IMR-90 (cell line): ENCODE results near the gene HECTD2. TPM values are rescaled to one million over a fixed set of nuclear protein-coding genes. Genes with fewer than 3 reads are reported as not detected.

Experiments
- ATAC-seq: fragments of 200-7000 bp; cut with Tn5 transposase; 2 replicates; pipeline ENCODE4 v1.9.1; 2020; ENCODE audit warnings: low read depth, mild to moderate bottlenecking, moderate library complexity
- BruUV-seq: library from RNA; stranded (reverse); fragments of 400-500 nt; replicated peaks from 2 replicates; lab custom pipeline; 2021; lab: Mats Ljungman, UMichigan
- CTCF ChIA-PET: fragments of 300-600 bp; formaldehyde crosslinking; extraction: SDS; loops from one replicate; lab custom pipeline; 2021; ENCODE audit warnings: antibody characterized with exemption; lab: Yijun Ruan, JAX
- POLR2A ChIA-PET: fragments of 300-600 bp; sonication (Branson Sonifier 250); formaldehyde crosslinking; loops from one replicate; lab custom pipeline; 2022; ENCODE audit warnings: antibody characterized with exemption; ENCODE audit not compliant: unreplicated experiment; lab: Charles Lee
- DNase-seq: peaks from one replicate; pipeline ENCODE4 v3.0.0; 2013
- H2AFZ ChIP-seq: replicated peaks from 2 replicates; pipeline ENCODE3; 2013; ENCODE audit warnings: low read length, mild to moderate bottlenecking; ENCODE audit not compliant: poor library complexity
- H2AK5ac ChIP-seq: 2 replicates; pipeline ENCODE4 v1.6.1; 2013; ENCODE audit warnings: low read depth, low read length, inconsistent platforms
- H2AK9ac ChIP-seq: replicated peaks from 2 replicates; pipeline ENCODE3; 2013; ENCODE audit warnings: mild to moderate bottlenecking, low read depth, low read length, moderate library complexity; ENCODE audit not compliant: poor library complexity
- H2BK120ac ChIP-seq: 2 replicates; pipeline ENCODE4 v1.6.1; 2013; ENCODE audit warnings: low read depth, low read length, inconsistent platforms
- H2BK15ac ChIP-seq: 3 replicates; pipeline ENCODE4 v1.6.1; 2013; ENCODE audit warnings: low read depth, low read length, inconsistent platforms
- H2BK20ac ChIP-seq: 2 replicates; pipeline ENCODE4 v1.6.1; 2013; ENCODE audit warnings: low read depth, mild to moderate bottlenecking, inconsistent platforms, low read length, moderate library complexity
- H2BK5ac ChIP-seq: 2 replicates; pipeline ENCODE4 v1.6.1; 2013; ENCODE audit warnings: mild to moderate bottlenecking, low read depth, low read length, inconsistent platforms; ENCODE audit not compliant: poor library complexity, severe bottlenecking
- H3K14ac ChIP-seq: replicated peaks from 2 replicates; pipeline ENCODE4 v1.6.1; 2013; ENCODE audit warnings: low read depth, low read length, inconsistent platforms
- H3K18ac ChIP-seq: 2 replicates; pipeline ENCODE4 v1.6.1; 2013; ENCODE audit warnings: low read depth, low read length, control low read depth
- H3K23ac ChIP-seq: 2 replicates; pipeline ENCODE4 v1.6.1; 2013; ENCODE audit warnings: low read depth, low read length, inconsistent platforms
- H3K27ac ChIP-seq: 2 replicates; pipeline ENCODE4 v1.5.1; 2013; ENCODE audit warnings: mild to moderate bottlenecking, control low read depth, low read length; ENCODE audit not compliant: insufficient read depth
- H3K27me3 ChIP-seq: 2 replicates; pipeline ENCODE4 v1.6.1; 2013; ENCODE audit warnings: low read length; ENCODE audit not compliant: control insufficient read depth, insufficient read depth
- H3K36me3 ChIP-seq: 2 replicates; pipeline ENCODE4 v1.6.1; 2013; ENCODE audit warnings: low read length, mixed read lengths; ENCODE audit not compliant: control insufficient read depth, insufficient read depth
- H3K4ac ChIP-seq: 2 replicates; pipeline ENCODE4 v1.6.1; 2013; ENCODE audit warnings: low read depth, low read length, inconsistent platforms
- H3K4me1 ChIP-seq: 2 replicates; pipeline ENCODE4 v1.6.1; 2013; ENCODE audit warnings: low read length, mixed read lengths; ENCODE audit not compliant: control insufficient read depth, insufficient read depth
- H3K4me2 ChIP-seq: 2 replicates; pipeline ENCODE4 v1.6.1; 2013; ENCODE audit warnings: low read depth, mild to moderate bottlenecking, control low read depth, low read length, moderate library complexity
- H3K4me3 ChIP-seq: 2 replicates; pipeline ENCODE4 v1.5.1; 2013; ENCODE audit warnings: low read depth, mild to moderate bottlenecking, control low read depth, low read length, moderate library complexity; ENCODE audit not compliant: insufficient read depth
- H3K56ac ChIP-seq: 2 replicates; pipeline ENCODE4 v1.6.1; 2013; ENCODE audit warnings: low read length, inconsistent platforms; ENCODE audit not compliant: insufficient read depth; ENCODE audit errors: extremely low read depth
- H3K79me1 ChIP-seq, 2 experiments: 2 replicates each; pipeline ENCODE4 v1.6.1; 2013; ENCODE audit warnings: low read length in 2 of 2, inconsistent platforms in 1 of 2, low read depth in 1 of 2
- H3K9ac ChIP-seq: 2 replicates; pipeline ENCODE4 v1.6.1; 2013; ENCODE audit warnings: low read depth, low read length, control low read depth
- H3K9me1 ChIP-seq: 2 replicates; pipeline ENCODE4 v1.6.1; 2013; ENCODE audit warnings: low read length, inconsistent platforms; ENCODE audit not compliant: insufficient read depth
- H3K9me3 ChIP-seq: 2 replicates; pipeline ENCODE4 v1.6.1; 2013; ENCODE audit warnings: low read length; ENCODE audit not compliant: control insufficient read depth, insufficient read depth
- H4K20me1 ChIP-seq: 2 replicates; pipeline ENCODE4 v1.6.1; 2013; ENCODE audit warnings: low read length, inconsistent platforms; ENCODE audit not compliant: insufficient read depth
- H4K5ac ChIP-seq: 2 replicates; pipeline ENCODE4 v1.6.1; 2013; ENCODE audit warnings: mild to moderate bottlenecking, low read depth, low read length, control low read depth
- H4K8ac ChIP-seq, 2 experiments: 2 replicates each; pipeline ENCODE4 v1.6.1; 2013; ENCODE audit warnings: low read depth in 2 of 2, low read length in 2 of 2, control low read depth in 1 of 2, inconsistent platforms in 1 of 2
- H4K91ac ChIP-seq: 2 replicates; pipeline ENCODE4 v1.6.1; 2013; ENCODE audit warnings: low read depth, low read length, inconsistent platforms; ENCODE audit not compliant: insufficient read depth
- BHLHE40 ChIP-seq: fragments of 150-350 bp; IDR thresholded peaks from 2 replicates; pipeline ENCODE4 v1.6.1; 2016; ENCODE audit warnings: mild to moderate bottlenecking, low read depth, low read length
- CEBPB ChIP-seq: IDR thresholded peaks from 2 replicates; pipeline ENCODE4 v1.6.1; 2012; ENCODE audit warnings: low read depth, low read length, improper control_type of control experiment
- FOS ChIP-seq: fragments of 150-350 bp; IDR thresholded peaks from 2 replicates; pipeline ENCODE4 v1.6.1; 2016; ENCODE audit warnings: low read depth, low read length
- MAFK ChIP-seq: IDR thresholded peaks from 2 replicates; pipeline ENCODE4 v1.6.1; 2012; ENCODE audit warnings: low read depth, low read length, improper control_type of control experiment
- MAZ ChIP-seq: IDR thresholded peaks from 2 replicates; pipeline ENCODE4 v1.6.1; 2012; ENCODE audit warnings: low read depth, mild to moderate bottlenecking, low read length, improper control_type of control experiment, moderate library complexity, borderline replicate concordance
- NFE2L2 ChIP-seq: fragments of 150-350 bp; IDR thresholded peaks from 2 replicates; pipeline ENCODE4 v1.6.1; 2016; ENCODE audit warnings: low read depth, mild to moderate bottlenecking, low read length
- POLR2A ChIP-seq: IDR thresholded peaks from 2 replicates; pipeline ENCODE4 v1.6.1; 2012; ENCODE audit warnings: mild to moderate bottlenecking, low read depth, low read length
- RAD21 ChIP-seq: IDR thresholded peaks from 2 replicates; pipeline ENCODE4 v1.6.1; 2012; ENCODE audit warnings: low read length, improper control_type of control experiment
- RCOR1 ChIP-seq: IDR thresholded peaks from 2 replicates; pipeline ENCODE4 v1.6.1; 2012; ENCODE audit warnings: mild to moderate bottlenecking, low read length, improper control_type of control experiment; ENCODE audit not compliant: insufficient replicate concordance
- RFX5 ChIP-seq: IDR thresholded peaks from 2 replicates; pipeline ENCODE4 v1.8.0; 2012; ENCODE audit warnings: low read depth, mild to moderate bottlenecking, low read length, moderate library complexity
- WGBS, 2 experiments: methylation state at CpG; one replicate each; pipeline versions ENCODE4 v1.1.5 to v1.1.7; 2013; ENCODE audit warnings: missing lambda C conversion rate in 2 of 2; ENCODE audit not compliant: insufficient read length in 1 of 2; ENCODE audit errors: extremely low coverage in 2 of 2; 5-methylcytosine and 5-hydroxymethylcytosine counted together
- dilution Hi-C: fragments of 300-500 bp; cut with HindIII; formaldehyde crosslinking; loops from one replicate; pipeline ENCODE4 v1.14.3; 2018; ENCODE audit warnings: low sequenced_read_pairs; ENCODE audit not compliant: unreplicated experiment
- in situ Hi-C: fragments of 300-500 bp; cut with MboI; formaldehyde crosslinking; loops from 3 replicates; pipeline ENCODE4 v1.14.3; 2019; ENCODE audit warnings: low sequenced_read_pairs, inconsistent platforms, mixed read lengths
- intact Hi-C: fragments of 100-400 bp; cut with micrococcal nuclease; formaldehyde crosslinking; loops from 2 replicates; pipeline ENCODE4 v1.10.0; 2022
- polyA plus RNA-seq, 3 experiments: library from polyadenylated mRNA; depleted of rRNA; stranded (reverse); fragments of >200 nt; gene quantifications; 2 replicates each; pipeline ENCODE4 v1.2.3, GENCODE V29; 2012; ENCODE audit warnings: low replicate concordance in 1 of 3
- total RNA-seq: library from RNA; depleted of rRNA; stranded (reverse); fragments of >200 nt; gene quantifications from 2 replicates; pipeline ENCODE4 v1.2.3, GENCODE V29; 2012
- TF ChIP-seq, protein P1 (sequence below): fragments of 150-350 bp; IDR thresholded peaks from 2 replicates; pipeline ENCODE4 v1.6.1; 2016; ENCODE audit warnings: low read depth, mild to moderate bottlenecking, low read length, moderate library complexity, borderline replicate concordance
- TF ChIP-seq, protein P2 (sequence below): fragments of 150-350 bp; IDR thresholded peaks from 2 replicates; pipeline ENCODE4 v1.6.1; 2017; ENCODE audit warnings: mild to moderate bottlenecking, antibody characterized with exemption, low read length, low read depth

HECTD2 gene
- total and polyA plus RNA-seq, 2 of the 4 experiments (the other 2 are of a cell fraction) = 5.2 to 5.9 TPM

DNA sequence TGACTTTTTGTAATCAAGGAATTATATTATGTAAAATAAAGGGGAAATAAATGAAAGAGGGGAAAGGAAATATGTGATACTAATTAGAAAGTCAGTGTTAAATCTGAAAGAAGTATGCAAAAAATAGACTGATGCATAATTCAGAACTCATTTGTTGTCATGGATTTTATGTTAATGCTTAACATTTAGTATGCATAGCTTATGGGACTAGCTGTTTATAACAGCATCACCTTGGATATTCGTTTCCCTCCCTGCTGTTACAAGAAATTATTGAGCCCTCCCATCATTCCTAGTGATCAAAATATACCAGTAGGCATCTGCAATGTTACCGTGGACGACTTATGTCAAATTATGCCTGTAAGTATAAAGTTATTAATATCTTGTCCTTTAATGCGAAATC is 85.9 kb downstream of the HECTD2 start:
- in situ Hi-C loops (loop anchor here (5.0 kb wide), 1 partner anchor 141 kb away; no protein-coding TSS in a partner anchor), dilution Hi-C loops (no loop called here), intact Hi-C loops (loop anchor here (5.0 to 10.0 kb wide), 3 partner anchors 56 to 419 kb away; no protein-coding TSS in a partner anchor)
- no TSS peak for BruUV-seq
- Histone ChIP-seq H2BK5ac (no peak overlapping the region), H2BK20ac (peak overlapping the region; percentile 66; the same call in 1 of the 2 replicates), H3K4me3 (no peak overlapping the region), H4K8ac (no peak overlapping the region), H3K14ac (no peak overlapping the region), H2AK9ac (no peak overlapping the region), H3K23ac (no peak overlapping the region), H3K36me3 (peaks cover 3% of the 10 kb centered on the region), H3K4me2 (no peak overlapping the region), H3K56ac (no peak overlapping the region), H2AK5ac (no peak overlapping the region), H3K79me1 (no peaks in the 10 kb centered on the region), H4K91ac (no peak overlapping the region), H4K5ac (no peak overlapping the region), H3K9me3 (no peaks in the 10 kb centered on the region), H3K4me1 (peaks cover 3% of the 10 kb centered on the region; the same call in 1 of the 2 replicates), H3K27ac (no peak overlapping the region), H4K20me1 (no peaks in the 10 kb centered on the region), H2BK120ac (no peak overlapping the region), H3K27me3 (no peaks in the 10 kb centered on the region), H3K18ac (no peak overlapping the region), H2BK15ac (no peak overlapping the region), H3K9me1 (no peaks in the 10 kb centered on the region), H3K4ac (no peak overlapping the region), H2AFZ (no peak overlapping the region), H3K9ac (no peak overlapping the region)
- WGBS, 2 experiments = no CpG with 5 or more reads among the region's 4 CpGs
- no peak for ATAC-seq
- TF ChIP-seq, protein P1, sequence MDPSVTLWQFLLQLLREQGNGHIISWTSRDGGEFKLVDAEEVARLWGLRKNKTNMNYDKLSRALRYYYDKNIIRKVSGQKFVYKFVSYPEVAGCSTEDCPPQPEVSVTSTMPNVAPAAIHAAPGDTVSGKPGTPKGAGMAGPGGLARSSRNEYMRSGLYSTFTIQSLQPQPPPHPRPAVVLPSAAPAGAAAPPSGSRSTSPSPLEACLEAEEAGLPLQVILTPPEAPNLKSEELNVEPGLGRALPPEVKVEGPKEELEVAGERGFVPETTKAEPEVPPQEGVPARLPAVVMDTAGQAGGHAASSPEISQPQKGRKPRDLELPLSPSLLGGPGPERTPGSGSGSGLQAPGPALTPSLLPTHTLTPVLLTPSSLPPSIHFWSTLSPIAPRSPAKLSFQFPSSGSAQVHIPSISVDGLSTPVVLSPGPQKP = no peak
- no peak for TF ChIP-seq CEBPB
- no peak for TF ChIP-seq MAZ
- TF ChIP-seq, protein P2, sequence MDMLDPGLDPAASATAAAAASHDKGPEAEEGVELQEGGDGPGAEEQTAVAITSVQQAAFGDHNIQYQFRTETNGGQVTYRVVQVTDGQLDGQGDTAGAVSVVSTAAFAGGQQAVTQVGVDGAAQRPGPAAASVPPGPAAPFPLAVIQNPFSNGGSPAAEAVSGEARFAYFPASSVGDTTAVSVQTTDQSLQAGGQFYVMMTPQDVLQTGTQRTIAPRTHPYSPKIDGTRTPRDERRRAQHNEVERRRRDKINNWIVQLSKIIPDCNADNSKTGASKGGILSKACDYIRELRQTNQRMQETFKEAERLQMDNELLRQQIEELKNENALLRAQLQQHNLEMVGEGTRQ = no peak
- no peak for TF ChIP-seq POLR2A
- no peak for TF ChIP-seq FOS
- TF ChIP-seq MAFK = no peak
- TF ChIP-seq BHLHE40 = no peak
- TF ChIP-seq RAD21 = no peak
- TF ChIP-seq RCOR1 = no peak
- TF ChIP-seq NFE2L2 = no peak
- TF ChIP-seq RFX5 = no peak
- DNase-seq = no peak
- CTCF ChIA-PET = interaction anchor here (0.6 to 1.1 kb wide), 2 partner anchors 137 to 145 kb away, joined by 4 read pairs; partner anchors contain the start of gene PPP1R3C
- POLR2A ChIA-PET = no interaction called here
